ENCODE data around the gene MAST4. TPM values are rescaled to one million over a fixed set of nuclear protein-coding genes. Genes with fewer than 3 reads are reported as not detected.

MAST4 gene
- total RNA-seq, 1 donor from 2014 or later: 10.5 TPM

DNA sequence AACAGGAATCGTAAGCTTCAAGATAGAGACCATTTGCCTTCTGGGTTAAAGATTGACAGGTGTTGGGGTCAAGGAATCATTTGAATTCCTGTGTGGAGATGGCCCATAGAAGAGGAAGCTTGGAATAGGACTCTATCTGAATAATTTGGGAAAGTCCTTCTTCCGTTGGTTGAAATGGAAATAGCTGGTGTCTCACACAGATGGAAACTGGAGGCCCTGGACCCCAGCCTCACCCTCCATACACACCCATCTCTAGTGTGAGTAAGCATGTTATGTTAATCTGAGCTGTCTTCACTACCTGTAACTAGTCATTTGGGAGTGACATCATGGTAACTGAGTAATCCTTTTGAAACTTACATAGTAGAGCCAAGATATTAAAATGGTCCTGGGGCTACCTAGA, 416.0 kb downstream of the MAST4 start:
- no peaks in the 10 kb centered on the region for H3K27me3 Mint-ChIP-seq (ENCODE audit: unreplicated experiment)

DNA sequence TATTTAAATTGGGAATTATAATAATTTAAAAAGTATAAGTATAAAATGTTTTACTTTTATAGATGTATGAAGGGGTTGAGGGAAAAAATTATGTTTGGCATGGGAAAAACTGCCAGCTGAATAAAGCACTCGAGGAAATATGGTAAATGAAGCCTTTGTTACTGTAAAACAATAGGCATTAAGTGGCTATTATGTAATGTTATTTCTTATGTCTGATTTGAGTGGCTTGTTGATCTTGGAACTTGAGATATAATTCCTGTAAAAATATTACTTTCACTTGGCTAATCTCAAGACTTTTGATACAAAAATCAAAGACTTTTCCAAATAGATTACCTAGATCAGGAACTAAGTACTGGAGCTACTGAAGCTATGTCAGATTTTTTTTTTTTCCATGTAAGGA, 417.5 kb downstream of the MAST4 start:
- TF ChIP-seq, protein P1, sequence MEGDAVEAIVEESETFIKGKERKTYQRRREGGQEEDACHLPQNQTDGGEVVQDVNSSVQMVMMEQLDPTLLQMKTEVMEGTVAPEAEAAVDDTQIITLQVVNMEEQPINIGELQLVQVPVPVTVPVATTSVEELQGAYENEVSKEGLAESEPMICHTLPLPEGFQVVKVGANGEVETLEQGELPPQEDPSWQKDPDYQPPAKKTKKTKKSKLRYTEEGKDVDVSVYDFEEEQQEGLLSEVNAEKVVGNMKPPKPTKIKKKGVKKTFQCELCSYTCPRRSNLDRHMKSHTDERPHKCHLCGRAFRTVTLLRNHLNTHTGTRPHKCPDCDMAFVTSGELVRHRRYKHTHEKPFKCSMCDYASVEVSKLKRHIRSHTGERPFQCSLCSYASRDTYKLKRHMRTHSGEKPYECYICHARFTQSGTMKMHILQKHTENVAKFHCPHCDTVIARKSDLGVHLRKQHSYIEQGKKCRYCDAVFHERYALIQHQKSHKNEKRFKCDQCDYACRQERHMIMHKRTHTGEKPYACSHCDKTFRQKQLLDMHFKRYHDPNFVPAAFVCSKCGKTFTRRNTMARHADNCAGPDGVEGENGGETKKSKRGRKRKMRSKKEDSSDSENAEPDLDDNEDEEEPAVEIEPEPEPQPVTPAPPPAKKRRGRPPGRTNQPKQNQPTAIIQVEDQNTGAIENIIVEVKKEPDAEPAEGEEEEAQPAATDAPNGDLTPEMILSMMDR (IDR thresholded peaks at IDR 0.05): no peak
- H3K4me3 Mint-ChIP-seq (ENCODE audit: unreplicated experiment): no peak overlapping the region
- peaks cover 2% of the 10 kb centered on the region for H3K36me3 Mint-ChIP-seq (ENCODE audit: unreplicated experiment)
- H3K27me3 Mint-ChIP-seq (ENCODE audit: unreplicated experiment): no peaks in the 10 kb centered on the region
- H3K27ac Mint-ChIP-seq (ENCODE audit: unreplicated experiment): no peak overlapping the region
- DNase-seq (ENCODE audit: extremely low spot score, unreplicated experiment): no peak
- no peaks in the 10 kb centered on the region for H3K9me3 Mint-ChIP-seq (ENCODE audit: unreplicated experiment)
- peaks cover 38% of the 10 kb centered on the region for H3K4me1 Mint-ChIP-seq (ENCODE audit: unreplicated experiment)

More for the DNA sequence above, 416.0 kb downstream of the MAST4 start:
- H3K27ac Mint-ChIP-seq (ENCODE audit: unreplicated experiment): no peak overlapping the region
- peaks cover 2% of the 10 kb centered on the region for H3K36me3 Mint-ChIP-seq (ENCODE audit: unreplicated experiment)
- peaks cover 38% of the 10 kb centered on the region for H3K4me1 Mint-ChIP-seq (ENCODE audit: unreplicated experiment)
- TF ChIP-seq, protein P1 (IDR thresholded peaks at IDR 0.05): no peak
- no peak overlapping the region for H3K4me3 Mint-ChIP-seq (ENCODE audit: unreplicated experiment)
- no peak for DNase-seq (ENCODE audit: extremely low spot score, unreplicated experiment)
- H3K9me3 Mint-ChIP-seq (ENCODE audit: unreplicated experiment): no peaks in the 10 kb centered on the region

GRCh38 chr5:67014191-67014590, 418.0 kb downstream of the MAST4 start:
- no peak overlapping the region for H3K27ac Mint-ChIP-seq (ENCODE audit: unreplicated experiment)
- DNase-seq (ENCODE audit: extremely low spot score, unreplicated experiment): no peak
- peaks cover 2% of the 10 kb centered on the region for H3K36me3 Mint-ChIP-seq (ENCODE audit: unreplicated experiment)
- H3K4me1 Mint-ChIP-seq (ENCODE audit: unreplicated experiment): peaks cover 38% of the 10 kb centered on the region
- H3K9me3 Mint-ChIP-seq (ENCODE audit: unreplicated experiment): no peaks in the 10 kb centered on the region
- TF ChIP-seq, protein P1 (IDR thresholded peaks at IDR 0.05): no peak
- no peak overlapping the region for H3K4me3 Mint-ChIP-seq (ENCODE audit: unreplicated experiment)
- no peaks in the 10 kb centered on the region for H3K27me3 Mint-ChIP-seq (ENCODE audit: unreplicated experiment)

GRCh38 chr5:67014957-67015400, 418.8 kb downstream of the MAST4 start:
- peak overlapping the region; percentile 59 for H3K27ac Mint-ChIP-seq (ENCODE audit: unreplicated experiment)
- peaks cover 38% of the 10 kb centered on the region for H3K4me1 Mint-ChIP-seq (ENCODE audit: unreplicated experiment)
- no peaks in the 10 kb centered on the region for H3K9me3 Mint-ChIP-seq (ENCODE audit: unreplicated experiment)
- no peak overlapping the region for H3K4me3 Mint-ChIP-seq (ENCODE audit: unreplicated experiment)
- TF ChIP-seq, protein P1 (IDR thresholded peaks at IDR 0.05): no peak
- no peaks in the 10 kb centered on the region for H3K27me3 Mint-ChIP-seq (ENCODE audit: unreplicated experiment)
- DNase-seq (ENCODE audit: extremely low spot score, unreplicated experiment): no peak
- H3K36me3 Mint-ChIP-seq (ENCODE audit: unreplicated experiment): peaks cover 2% of the 10 kb centered on the region

- no peaks in the 10 kb centered on the region for H3K27me3 Mint-ChIP-seq (ENCODE audit: unreplicated experiment)
- no peak for DNase-seq (ENCODE audit: extremely low spot score, unreplicated experiment)
- H3K9me3 Mint-ChIP-seq (ENCODE audit: unreplicated experiment): no peaks in the 10 kb centered on the region
- H3K4me1 Mint-ChIP-seq (ENCODE audit: unreplicated experiment): peaks cover 31% of the 10 kb centered on the region
- TF ChIP-seq, protein P1 (IDR thresholded peaks at IDR 0.05): no peak
- no peak overlapping the region for H3K4me3 Mint-ChIP-seq (ENCODE audit: unreplicated experiment)
- H3K27ac Mint-ChIP-seq (ENCODE audit: unreplicated experiment): peak overlapping the region; percentile 59
- H3K36me3 Mint-ChIP-seq (ENCODE audit: unreplicated experiment): peaks cover 2% of the 10 kb centered on the region
These were observed 419.5 kb downstream of the MAST4 start for GRCh38 chr5:67015541-67016191.

All from osteocyte (in vitro differentiated cells).